ENCODE measurements around the gene DNHD1.
A peak's percentile ranks its signal among the peaks of the same experiment; 100 is the strongest.

Gene DNHD1

DNA sequence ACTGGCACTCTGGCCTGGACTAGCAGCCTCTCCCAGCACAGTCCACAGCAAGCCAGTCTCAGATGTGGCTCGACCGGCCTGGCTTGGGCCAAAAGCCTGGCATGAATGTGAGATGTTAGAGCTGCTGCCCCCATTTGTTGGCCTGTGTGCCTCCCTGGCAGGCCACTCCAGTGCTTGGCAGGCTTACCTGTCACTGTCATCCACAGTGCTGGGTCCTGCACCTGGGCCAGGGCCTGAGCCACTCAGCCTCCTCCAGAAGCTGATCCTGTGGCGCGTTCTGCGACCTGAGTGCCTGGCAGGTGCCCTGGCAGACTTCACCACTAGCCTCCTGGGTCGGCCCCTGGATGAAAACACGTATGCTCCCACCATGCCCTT, 70.3 kb downstream of the DNHD1 start:
- peak; percentile 37 for DNase-seq

DNA sequence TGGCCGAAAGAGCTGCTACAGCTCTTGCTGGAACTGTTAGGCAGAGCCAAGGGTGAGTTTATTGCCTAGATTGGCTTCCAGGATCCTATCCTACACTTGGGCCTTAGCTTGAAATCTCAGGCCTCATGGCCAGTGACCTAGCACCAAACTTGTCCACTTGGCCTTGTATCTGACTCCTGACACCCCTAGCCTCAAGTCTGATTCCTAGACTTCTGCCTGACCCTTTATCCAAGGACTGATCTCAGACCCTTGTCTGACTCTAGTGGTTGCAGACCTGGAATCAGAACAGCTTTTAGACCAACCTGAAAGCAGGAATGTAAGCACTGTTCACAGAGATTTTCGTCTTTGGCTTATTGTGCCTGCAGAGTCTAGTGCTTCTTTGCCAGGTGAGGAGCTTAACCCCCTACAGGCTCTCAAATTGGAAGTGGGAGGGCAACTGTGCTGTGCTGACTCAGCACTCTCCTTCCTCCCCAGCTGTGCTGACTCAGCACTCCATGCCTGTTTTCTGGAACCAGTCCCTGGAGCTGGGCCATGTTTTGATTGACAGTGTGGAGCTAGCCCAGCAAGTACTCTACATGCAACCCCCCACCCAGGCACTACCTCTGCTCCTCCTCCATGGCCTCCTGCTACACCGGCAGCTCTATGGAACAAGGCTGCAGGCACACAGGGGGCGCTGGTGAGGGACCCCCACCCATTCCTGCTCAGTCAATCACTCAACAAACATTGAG, 71.3 kb downstream of the DNHD1 start:
- DNase-seq: peak; percentile 93

DNA sequence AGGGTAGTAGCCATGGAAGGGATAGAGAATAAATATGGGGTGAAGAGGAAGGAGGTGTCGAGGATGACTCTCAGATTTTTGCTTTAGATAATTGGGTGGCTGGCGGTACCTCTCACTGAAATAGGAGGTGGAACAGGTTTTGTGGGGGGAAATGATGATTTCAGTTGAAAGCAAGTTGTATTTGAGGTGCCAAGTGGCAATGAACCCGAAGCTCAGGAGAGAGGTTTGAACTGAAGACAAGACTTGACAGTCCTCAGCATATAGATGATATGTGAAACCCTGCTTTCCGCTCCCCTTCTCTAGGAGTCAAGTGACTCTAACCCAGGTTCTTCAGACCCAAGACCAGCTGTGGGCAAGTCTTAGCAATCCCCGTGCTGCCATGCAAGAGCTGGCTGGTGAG, 72.6 kb downstream of the DNHD1 start:
- DNase-seq: no peak

DNA sequence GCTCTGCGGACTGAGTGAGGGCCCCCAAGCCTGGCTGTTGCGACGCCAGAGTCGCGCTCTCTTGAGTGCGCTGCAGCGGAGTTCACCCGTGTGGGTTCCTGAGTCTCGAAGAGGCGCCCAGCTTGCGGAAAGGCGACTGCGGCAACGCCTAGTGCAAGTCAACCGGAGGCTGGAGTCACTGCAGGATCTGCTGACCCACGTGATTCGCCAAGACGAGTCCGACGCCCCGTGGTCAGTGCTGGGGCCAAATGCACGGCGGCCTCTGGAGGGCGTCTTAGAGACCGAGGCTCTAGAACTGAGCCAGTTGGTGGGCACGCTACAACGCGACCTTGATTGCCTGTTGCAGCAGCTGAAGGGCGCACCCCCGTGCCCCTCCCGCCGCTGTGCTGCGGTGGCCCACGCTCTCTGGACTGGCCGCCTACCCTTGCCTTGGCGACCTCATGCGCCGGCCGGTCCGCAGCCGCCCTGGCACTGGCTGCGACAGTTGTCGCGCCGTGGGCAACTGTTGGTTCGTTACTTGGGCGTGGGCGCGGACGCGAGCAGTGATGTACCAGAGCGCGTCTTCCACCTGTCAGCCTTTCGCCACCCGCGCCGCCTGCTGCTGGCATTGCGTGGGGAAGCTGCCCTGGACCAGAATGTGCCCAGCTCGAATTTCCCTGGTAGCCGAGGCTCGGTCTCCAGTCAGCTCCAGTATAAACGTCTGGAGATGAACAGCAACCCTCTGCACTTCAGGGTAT, 73.8 kb downstream of the DNHD1 start:
- no peak for DNase-seq

DNA sequence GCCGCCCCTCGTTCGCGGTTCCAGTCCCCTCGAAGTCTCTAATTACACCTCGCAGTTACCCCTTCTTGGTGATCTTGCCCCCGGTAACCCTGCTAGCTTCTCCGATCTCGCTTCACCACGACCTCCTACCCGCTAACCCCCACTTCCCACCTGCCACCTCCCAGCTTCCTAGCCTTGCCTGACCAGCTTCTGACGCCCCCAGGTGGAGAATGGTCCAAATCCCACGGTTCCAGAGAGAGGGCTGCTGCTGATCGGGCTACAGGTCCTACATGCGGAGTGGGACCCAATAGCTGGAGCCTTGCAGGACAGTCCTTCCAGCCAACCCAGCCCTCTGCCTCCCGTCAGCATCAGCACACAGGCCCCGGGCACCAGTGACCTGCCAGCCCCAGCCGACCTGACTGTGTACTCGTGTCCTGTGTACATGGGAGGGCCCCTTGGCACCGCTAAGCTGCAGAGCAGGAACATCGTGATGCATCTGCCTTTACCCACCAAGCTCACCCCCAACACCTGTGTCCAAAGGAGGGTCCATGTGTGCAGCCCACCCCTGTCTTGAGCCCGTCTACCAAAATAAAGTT, 74.4 kb downstream of the DNHD1 start:
- no peak for DNase-seq

DNA sequence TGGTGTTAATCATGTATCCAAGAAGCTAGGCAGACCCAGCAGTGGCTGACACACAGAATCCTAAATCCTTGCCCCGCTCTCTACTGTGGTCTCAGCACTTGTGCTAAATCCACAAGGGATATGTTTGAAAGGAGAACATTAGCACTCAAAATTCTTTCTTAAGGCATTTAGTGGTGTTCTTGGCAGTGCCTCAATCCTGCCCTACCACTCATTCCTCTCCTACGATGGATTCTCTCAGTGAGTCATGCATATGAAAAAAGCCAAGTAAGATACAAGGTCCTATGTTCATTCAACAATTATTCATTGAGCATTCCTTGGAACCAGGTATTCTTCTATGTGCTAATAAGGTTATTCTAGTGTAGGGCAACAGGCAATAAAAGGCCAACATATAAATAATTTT, 75.1 kb downstream of the DNHD1 start:
- DNase-seq: no peak

DNA sequence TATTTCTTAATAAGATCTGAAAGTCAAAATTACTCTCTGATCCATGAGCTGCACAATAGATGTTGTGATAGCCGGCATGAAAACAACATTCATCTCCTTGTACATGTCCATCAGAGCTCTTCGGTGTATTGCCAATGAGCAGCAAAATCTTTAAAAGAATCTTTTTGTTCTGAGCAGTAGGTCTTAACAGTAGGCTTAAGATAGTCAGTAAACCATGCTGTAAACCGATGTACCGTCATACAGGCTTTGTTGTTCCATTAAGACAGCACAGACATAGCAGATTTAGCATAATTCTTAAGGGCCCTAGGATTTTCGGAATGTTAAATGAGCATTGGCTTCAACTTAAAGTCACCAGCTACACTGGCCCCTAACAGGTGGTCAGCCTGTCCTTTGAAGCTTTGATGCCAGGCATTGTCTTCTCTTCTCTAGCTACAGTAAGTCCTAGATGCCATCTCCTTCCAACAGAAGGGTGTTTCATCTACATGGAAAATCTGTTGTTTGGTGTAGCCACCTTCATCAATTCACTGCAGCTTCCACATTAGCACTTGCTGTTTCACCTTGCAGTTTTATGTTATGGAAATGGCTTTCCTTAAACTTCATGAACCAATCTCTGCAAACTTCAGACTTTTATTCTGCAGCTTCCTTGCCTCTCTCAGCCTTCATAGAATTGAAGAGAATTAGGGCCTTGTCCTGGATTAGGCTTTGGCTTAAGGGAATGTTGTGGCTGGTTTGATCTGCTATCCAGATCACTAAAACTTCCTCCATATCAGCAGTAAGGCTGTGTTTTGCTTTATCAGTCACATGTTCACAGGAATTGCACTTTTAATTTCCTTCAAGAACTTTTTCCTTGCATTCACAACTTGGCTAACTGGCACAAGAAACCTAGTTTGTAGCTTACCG, 78.0 kb downstream of the DNHD1 start:
- DNase-seq: no peak

DNA sequence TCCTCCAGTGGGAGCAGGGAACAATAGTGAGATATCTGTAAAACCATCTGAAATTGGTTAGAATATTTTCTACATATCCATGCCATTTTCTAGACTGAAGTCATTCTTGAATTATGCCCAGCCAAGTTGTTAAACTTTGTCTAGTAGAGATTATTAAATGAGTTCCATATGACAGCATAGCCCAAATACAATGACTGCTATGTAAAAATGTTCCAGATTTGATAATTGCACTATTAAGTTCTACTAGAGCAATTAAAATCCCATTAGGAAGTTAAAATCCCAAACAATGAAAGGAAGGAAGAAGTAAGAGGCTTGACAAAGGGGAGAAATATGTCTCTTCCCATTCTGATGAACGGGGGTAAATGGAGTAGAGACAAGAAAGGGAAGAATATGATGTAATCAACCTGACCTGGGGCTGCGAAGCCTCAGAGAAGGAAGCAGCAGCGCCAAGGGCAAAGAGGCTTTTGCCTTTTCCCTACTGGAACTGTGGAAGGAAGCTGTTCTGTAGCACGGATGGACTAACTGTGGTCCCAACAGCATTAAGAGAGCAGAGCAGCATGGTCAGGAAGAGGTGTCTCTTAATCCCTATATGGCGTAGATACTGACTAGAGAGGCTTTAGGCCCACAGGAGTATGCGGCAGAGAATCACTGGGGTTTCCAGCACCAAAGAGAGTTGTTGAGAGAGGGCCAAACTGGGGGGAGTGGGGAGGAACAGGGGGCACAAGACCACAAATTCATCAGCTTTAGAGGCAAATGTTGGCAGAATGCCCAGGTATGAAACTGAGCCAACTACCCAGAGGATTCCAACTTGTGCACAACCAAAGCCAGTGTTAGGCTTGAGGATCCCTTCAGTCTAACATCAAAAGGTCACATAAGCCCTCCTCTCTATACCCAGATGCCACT, 79.6 kb downstream of the DNHD1 start:
- DNase-seq: peak; percentile 85

DNA sequence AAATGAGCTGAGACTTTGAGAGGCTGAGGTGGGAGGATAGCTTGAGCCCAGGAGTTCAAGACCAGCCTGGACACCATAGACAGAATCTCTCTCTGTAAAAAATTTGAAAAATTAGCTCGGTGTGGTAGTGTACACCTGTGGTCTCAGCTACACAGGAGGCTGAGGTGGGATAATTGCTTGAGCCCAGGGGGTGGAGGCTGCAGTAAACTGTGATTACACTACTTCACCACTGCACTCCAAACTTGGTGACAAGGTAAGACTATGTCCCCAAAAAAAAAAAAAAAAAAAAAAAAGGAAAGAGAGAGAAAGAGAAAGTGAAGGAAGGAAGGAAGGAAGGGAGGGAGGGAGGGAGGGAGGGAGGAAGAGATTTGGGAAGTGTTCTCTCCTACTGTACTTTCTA, 81.1 kb downstream of the DNHD1 start:
- DNase-seq: no peak

DNA sequence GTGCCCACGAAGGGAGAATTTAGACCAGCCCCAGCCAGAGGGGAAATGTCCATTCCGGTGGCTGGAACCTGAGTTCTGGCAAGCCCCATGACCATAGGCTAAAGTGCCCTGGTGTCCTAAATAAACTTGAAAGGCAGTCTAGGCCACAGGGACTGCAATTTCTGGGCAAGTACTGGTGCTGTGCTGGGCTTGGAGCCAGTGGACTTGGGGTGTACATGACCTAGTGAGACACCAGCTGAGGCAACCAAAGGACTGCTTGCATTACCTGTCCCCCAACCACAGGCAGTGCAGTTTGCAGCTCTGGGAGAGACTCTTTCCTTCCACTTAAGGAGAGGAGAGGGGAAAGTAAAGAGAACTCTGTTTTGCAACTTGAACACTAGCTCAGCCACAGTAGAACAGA, 82.6 kb downstream of the DNHD1 start:
- no peak for DNase-seq

DNA sequence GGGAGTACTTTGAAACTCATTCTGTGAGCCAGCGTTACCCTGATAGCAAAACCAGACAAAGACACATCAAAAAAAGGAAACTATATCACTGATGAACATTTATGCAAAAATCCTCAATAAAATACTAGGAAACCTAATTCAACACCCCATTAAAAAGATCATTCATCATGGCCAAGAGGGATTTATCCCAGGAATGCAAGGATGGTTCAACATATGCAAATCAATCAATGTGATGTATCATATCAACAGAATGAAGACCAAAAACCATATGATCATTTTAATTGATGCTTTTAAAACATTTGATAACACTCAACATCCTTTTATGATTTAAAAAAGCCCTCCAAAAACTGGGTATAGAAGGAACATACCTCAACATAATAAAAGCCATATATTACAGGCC, 86.5 kb downstream of the DNHD1 start:
- DNase-seq: no peak

DNA sequence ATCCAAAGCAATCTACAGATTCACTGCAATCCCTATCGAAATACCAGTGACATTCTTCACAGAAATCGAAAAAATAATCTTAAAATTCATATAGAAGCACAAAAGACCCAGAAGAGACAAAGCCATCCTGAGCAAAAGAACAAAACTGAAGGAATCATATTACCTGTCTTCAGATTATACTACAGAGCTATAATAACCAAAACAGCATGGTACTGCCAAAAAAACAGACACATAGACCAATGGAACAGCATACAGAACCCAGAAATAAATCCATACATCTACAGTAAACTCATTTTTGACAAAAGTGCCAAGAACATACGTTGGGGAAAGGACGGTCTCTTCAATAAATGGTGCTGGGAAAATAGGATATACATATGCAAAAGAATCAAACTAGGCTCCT, 87.4 kb downstream of the DNHD1 start:
- DNase-seq: no peak

DNA sequence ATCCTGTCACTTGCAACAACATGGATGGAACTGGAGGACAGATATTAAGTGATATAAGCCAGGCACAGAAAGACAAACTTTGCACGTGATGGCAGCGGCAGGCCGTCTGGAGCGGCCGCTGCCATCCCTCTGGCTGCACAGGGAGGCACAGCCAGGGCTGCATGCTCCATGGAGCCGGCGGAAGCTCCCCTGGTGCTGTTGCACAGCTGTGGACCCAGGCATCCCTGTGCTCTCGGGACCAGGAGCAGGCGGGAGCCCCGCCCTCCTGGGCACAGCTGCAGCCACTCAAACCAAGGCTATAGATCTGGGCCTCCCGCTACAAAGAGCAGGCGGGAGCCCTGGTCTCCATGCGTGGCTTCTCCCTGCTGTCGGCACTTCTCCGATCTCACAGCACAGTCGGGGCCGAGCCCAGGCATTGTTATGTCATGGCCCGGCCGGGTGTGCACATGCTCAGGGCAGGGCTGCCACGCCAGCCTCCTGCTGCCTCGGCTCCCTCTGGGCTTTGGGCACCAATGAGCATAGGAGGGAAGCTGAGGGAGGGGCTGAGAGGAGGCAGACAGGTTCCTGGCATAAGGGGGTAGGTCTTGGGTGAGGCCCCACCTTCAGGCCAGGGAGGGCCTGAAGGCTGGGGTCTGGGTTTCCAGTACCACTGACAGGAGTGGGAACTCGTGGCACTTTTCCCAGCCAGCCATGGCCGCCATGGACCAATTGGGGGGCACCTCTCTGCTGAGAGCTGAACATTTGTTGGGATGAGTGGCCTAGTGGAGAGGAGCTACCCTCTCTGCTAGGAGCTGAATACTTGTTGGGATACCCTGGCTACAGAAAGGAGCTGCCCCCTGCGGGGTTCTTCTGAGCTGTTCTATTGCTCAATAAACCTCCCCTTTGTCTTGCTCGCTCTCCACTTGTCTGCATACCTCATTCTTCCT, 89.6 kb downstream of the DNHD1 start:
- no peak for DNase-seq

DNA sequence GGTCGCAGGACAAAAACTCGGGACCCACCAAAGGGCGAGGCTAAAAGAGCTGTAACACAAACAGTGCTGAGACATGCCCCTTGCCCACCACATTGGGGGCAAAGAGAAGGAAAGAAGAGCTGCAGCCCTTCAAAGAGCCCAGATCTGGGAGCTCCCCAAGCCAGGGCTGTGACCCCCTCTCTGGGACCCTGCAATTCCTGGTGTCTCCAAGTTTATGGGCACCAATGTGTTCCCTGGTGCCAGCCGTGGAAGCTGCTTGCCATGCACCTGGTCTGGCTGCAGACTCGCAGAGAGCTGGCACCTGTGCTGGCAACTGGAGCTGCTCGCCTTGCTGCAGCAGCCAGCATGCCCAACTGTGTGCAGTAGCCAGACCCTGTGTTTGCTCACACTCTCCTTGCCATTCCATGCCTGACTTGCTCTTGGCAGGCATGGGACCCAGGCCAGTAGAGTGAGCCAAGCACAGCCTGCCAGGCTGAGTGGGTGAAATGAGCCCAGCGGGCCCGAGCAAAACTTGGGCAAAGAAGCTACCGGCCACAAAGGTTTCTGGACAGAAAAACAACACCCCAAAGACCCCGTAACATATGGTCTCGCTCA, 90.4 kb downstream of the DNHD1 start:
- DNase-seq: peak; percentile 53

DNA sequence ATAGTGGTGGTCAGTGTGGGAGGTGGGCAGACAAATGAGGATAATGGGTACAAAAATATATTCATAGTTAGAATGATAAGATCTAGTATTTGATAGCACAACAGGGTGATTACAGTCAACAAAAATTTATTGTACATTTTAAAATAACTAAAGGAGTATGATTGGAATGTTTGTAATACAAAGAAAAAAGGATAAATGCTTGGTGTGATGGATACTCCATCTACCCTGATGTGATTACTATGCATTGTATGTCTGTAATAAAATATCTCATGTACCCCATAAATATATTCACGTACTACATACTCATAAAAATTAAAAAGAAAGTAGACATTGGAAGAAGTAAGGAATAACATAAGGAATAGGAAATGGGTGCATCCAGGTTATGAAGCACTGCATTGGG, 90.9 kb downstream of the DNHD1 start:
- DNase-seq: no peak

DNA sequence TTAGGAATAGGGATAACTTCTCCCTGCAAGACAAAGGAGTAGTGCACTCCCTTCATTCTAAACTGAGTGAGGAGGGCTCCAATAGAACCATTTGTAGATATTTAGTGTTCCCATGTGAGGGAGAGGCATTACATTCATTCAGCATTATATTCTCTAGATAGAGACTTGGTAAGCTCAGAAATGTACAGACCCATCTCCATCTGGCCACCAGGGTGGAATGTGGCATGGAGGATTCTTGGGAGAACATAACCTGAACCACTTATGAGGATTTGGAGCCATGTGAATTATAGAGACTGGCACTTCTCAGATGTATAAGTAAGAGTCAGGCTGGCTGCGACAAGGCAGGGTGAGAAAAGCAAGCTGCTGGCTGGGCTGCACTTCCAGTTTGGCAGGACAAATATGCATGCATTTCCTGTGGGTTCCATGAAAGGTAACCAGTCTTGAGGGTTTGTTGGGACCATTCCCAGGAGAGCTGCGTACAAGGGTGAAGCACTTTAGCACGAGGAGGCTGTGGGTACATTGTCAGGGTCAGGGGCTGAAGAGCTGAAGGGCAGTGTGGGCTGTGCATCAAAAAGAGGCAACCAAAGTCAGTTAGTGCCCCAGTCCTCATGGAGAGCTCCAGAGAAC, 97.2 kb downstream of the DNHD1 start:
- no peak for DNase-seq

DNA sequence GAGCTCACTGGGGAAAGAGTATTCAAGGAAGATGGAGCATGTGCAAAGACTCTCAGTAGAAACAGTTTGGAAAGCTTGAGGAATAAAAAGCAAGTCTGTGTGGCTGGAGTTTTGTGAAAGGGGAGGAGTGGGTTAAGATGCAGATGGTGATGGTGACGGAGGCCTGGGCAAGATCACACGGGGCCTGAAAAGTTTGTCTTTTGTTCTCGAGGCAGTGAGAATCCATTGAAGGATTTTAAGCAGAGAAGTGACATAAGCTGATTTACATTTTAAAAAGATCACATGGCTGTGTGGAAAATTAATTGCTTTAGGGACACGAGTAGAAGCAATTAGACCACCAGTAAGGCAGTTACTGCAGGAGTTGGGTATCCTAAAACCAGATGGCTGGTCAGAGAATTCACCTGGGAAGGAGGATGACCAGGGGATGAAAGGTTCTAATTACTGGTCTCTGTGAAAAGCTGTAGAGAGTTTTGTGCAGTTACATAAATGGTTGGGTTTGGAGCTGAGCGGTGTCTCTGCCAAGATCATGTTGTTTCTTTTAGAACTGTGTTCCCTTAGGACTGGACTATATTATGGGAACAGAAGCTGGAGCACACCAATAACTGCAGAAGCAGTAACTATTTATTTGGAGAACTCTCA, 99.3 kb downstream of the DNHD1 start:
- no peak for DNase-seq

DNA sequence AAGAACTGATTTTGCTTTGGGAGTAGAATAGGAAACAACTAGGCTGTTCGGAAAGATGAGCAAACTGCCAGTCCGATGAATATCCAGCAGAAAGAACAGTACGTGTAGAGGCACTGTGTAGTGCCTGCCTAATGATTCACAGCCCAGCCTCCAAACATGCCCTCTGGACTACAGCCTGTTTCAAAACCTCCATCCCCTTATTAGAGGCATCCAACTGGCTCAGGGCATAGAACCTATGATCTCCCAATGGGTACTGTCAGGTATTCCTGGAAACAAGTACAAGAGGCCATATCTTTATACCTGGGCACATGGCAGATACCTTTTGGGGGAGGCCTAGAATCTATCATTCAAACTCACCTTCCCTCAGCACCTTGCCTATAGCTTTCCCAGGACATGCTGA, 101.5 kb downstream of the DNHD1 start:
- DNase-seq: no peak

DNA sequence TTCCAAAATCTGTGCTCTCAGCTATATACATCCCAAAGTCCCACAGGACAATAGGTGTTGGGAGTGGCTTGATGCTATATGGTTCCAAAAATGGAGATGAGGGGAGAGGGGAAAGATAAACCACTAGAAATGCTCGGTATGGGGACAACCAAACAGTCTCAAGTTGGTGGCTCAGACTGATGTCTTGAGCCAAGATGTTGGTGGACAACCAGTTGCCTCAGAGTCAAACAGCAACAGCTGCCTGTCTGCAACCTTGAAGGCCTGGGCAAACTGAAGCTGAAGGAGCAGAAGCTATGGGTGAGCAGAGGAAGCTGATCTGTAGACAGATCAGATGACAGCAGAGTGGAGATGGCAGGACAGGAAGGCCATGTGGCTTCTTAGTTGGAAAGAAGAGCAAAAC, 102.4 kb downstream of the DNHD1 start:
- DNase-seq: no peak

Data from DMS79 treated with DMSO at 0.1 percent for 48 hours (cell line).